ENCODE measurements around the gene MIGA1.

The MIGA1 gene

GRCh38 chr1:77756052-77756754 is 23.2 kb upstream of the MIGA1 start:
- H3K4me3 ChIP-seq (ENCODE audit: low read depth, low read length): no peak overlapping the region
- TF ChIP-seq CTCF (IDR thresholded peaks at IDR 0.05; ENCODE audit: insufficient read depth, low read depth, low read length, missing control alignments): no peak
- peak; percentile 27 for DNase-seq (ENCODE audit: low read depth)

DNA sequence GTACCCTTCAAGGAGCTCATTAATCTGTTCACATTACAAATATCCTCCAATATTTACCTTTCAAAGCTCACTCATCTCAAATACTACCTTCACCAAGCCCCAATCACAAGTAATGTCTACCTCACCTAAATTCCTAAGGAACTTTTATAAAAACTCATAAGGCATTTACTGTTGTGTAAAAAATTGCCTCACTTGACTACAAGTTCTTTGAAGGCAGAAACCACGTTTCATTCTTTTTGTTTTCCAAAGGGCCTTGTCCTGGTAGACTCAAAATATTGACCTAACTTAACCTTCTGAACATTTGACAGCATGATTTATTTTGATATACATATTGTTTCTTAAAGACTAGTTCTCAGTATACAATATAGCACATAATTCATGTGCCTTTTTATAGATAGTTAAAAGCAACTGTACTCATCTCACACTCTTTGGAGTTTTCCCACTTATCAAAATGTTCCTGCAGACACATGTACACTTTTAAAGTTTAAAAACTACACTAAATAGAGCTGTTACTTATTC is 22.3 kb upstream of the MIGA1 start:
- H3K4me3 ChIP-seq (ENCODE audit: low read depth, low read length): no peak overlapping the region
- no peak for TF ChIP-seq CTCF (IDR thresholded peaks at IDR 0.05; ENCODE audit: insufficient read depth, low read depth, low read length, missing control alignments)
- no peak for DNase-seq (ENCODE audit: low read depth)

- H3K4me3 ChIP-seq (ENCODE audit: low read depth, low read length): no peak overlapping the region; the same call in 1 of the 2 replicates
- no peak for DNase-seq (ENCODE audit: low read depth)
- TF ChIP-seq CTCF (IDR thresholded peaks at IDR 0.05; ENCODE audit: insufficient read depth, low read depth, low read length, missing control alignments): no peak
Measured at GRCh38 chr1:77757603-77758002, 21.8 kb upstream of the MIGA1 start.

GRCh38 chr1:77759071-77760028 is 20.1 kb upstream of the MIGA1 start, which contains the start of gene USP33:
TSS of gene USP33 (minus strand) at chr1:77759852. CDS start at chr1:77741697, 18,155 bp downstream.
- H3K4me3 ChIP-seq (ENCODE audit: low read depth, low read length): peak within 1 kb of the TSS; percentile 70
- TF ChIP-seq CTCF (IDR thresholded peaks at IDR 0.05; ENCODE audit: insufficient read depth, low read depth, low read length, missing control alignments): no peak

GRCh38 chr1:77762072-77762476 is 17.4 kb upstream of the MIGA1 start:
- H3K4me3 ChIP-seq (ENCODE audit: low read depth, low read length): no peak overlapping the region
- no peak for DNase-seq (ENCODE audit: low read depth)
- TF ChIP-seq CTCF (IDR thresholded peaks at IDR 0.05; ENCODE audit: insufficient read depth, low read depth, low read length, missing control alignments): no peak

More at GRCh38 chr1:77759071-77760028, 20.1 kb upstream of the MIGA1 start, which contains the start of gene USP33:
- DNase-seq (ENCODE audit: low read depth): peak; percentile 89

- no peak for DNase-seq (ENCODE audit: low read depth)
- H3K4me3 ChIP-seq (ENCODE audit: low read depth, low read length): no peak overlapping the region
- no peak for TF ChIP-seq CTCF (IDR thresholded peaks at IDR 0.05; ENCODE audit: insufficient read depth, low read depth, low read length, missing control alignments)
Measured at GRCh38 chr1:77768006-77768405, 11.4 kb upstream of the MIGA1 start.
